Nucleus accumbens (tissue), 56 donors: ENCODE measurements around the gene TBC1D4.

Experiments
- DNase-seq, 56 donors: peaks; one replicate each; lab custom pipeline; 2025; lab: John Stamatoyannopoulos, UW

TBC1D4 gene

GRCh38 chr13:75399168-75399878, 82.6 kb downstream of the TBC1D4 start:
- DNase-seq: no peak

GRCh38 chr13:75398072-75398471, 83.9 kb downstream of the TBC1D4 start:
- DNase-seq: no peak

- DNase-seq: no peak
Measured at GRCh38 chr13:75395901-75396300, 86.1 kb downstream of the TBC1D4 start.

GRCh38 chr13:75395066-75395465, 86.9 kb downstream of the TBC1D4 start:
- no peak for DNase-seq

- no peak for DNase-seq
Measured at GRCh38 chr13:75393839-75394520, 88.0 kb downstream of the TBC1D4 start.

GRCh38 chr13:75391432-75392100, 90.4 kb downstream of the TBC1D4 start:
- DNase-seq: no peak

- no peak for DNase-seq
Measured at GRCh38 chr13:75390229-75390628, 91.7 kb downstream of the TBC1D4 start.

- no peak for DNase-seq
Measured at GRCh38 chr13:75385708-75386083, 96.3 kb downstream of the TBC1D4 start.

GRCh38 chr13:75384879-75385707, 96.9 kb downstream of the TBC1D4 start:
- no peak for DNase-seq

GRCh38 chr13:75383064-75383715, 98.8 kb downstream of the TBC1D4 start:
- DNase-seq: no peak

GRCh38 chr13:75378301-75378700, 103.7 kb downstream of the TBC1D4 start:
- DNase-seq: no peak

GRCh38 chr13:75376792-75377402, 105.1 kb downstream of the TBC1D4 start:
- DNase-seq: no peak

GRCh38 chr13:75375329-75375728, 106.6 kb downstream of the TBC1D4 start:
- DNase-seq: no peak

GRCh38 chr13:75373988-75374387, 108.0 kb downstream of the TBC1D4 start:
- DNase-seq: no peak

- no peak for DNase-seq
Measured at GRCh38 chr13:75372923-75373841, 108.8 kb downstream of the TBC1D4 start.

- DNase-seq: no peak
Measured at GRCh38 chr13:75372517-75372916, 109.5 kb downstream of the TBC1D4 start.

GRCh38 chr13:75371203-75371602, 110.8 kb downstream of the TBC1D4 start:
- no peak for DNase-seq

- no peak for DNase-seq
Measured at GRCh38 chr13:75370774-75371173, 111.2 kb downstream of the TBC1D4 start.

- DNase-seq: no peak
Measured at GRCh38 chr13:75369981-75370380, 112.0 kb downstream of the TBC1D4 start.
